ENCODE measurements around the gene TYW1.
A peak's percentile ranks its signal among the peaks of the same experiment; 100 is the strongest.

Gene TYW1

DNA sequence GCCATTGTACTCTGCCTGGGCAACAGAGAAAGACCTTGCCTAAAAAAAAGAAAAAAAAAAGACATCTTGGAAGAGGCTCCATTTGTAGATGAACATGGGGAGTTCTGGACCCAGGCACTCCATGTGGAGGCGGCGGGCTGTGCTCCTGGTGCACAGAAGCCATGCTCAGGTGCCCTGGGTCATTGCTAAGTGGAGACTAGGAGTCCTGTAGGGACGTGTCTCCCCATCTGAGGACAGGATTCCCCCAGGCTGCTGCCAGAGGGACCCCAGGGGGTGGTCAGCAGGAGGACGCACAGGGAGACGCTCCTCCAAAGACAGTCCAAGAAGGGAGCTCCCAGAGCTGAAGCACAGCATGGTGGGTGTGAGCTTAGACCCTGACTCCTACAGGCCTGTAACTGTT is 35.5 kb upstream of the TYW1 start:
- ATAC-seq, result no peak; the same call in 2 of the 3 replicates
- no peak for TF ChIP-seq TCF4 (CRISPR knock-in tag; IDR thresholded peaks at IDR 0.05; ENCODE audit: borderline replicate concordance)
- TF ChIP-seq GLIS3 (CRISPR knock-in tag; IDR thresholded peaks at IDR 0.05), result no peak
- TF ChIP-seq, protein P1, sequence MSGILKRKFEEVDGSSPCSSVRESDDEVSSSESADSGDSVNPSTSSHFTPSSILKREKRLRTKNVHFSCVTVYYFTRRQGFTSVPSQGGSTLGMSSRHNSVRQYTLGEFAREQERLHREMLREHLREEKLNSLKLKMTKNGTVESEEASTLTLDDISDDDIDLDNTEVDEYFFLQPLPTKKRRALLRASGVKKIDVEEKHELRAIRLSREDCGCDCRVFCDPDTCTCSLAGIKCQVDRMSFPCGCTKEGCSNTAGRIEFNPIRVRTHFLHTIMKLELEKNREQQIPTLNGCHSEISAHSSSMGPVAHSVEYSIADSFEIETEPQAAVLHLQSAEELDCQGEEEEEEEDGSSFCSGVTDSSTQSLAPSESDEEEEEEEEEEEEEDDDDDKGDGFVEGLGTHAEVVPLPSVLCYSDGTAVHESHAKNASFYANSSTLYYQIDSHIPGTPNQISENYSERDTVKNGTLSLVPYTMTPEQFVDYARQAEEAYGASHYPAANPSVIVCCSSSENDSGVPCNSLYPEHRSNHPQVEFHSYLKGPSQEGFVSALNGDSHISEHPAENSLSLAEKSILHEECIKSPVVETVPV (CRISPR knock-in tag; IDR thresholded peaks at IDR 0.05), result no peak
- TF ChIP-seq, protein P2, sequence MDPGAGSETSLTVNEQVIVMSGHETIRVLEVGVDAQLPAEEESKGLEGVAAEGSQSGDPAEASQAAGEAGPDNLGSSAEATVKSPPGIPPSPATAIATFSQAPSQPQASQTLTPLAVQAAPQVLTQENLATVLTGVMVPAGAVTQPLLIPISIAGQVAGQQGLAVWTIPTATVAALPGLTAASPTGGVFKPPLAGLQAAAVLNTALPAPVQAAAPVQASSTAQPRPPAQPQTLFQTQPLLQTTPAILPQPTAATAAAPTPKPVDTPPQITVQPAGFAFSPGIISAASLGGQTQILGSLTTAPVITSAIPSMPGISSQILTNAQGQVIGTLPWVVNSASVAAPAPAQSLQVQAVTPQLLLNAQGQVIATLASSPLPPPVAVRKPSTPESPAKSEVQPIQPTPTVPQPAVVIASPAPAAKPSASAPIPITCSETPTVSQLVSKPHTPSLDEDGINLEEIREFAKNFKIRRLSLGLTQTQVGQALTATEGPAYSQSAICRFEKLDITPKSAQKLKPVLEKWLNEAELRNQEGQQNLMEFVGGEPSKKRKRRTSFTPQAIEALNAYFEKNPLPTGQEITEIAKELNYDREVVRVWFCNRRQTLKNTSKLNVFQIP (CRISPR knock-in tag; IDR thresholded peaks at IDR 0.05; ENCODE audit: borderline replicate concordance, low read depth), result no peak
- TF ChIP-seq RARB (CRISPR knock-in tag; IDR thresholded peaks at IDR 0.05), result no peak
- no peak for TF ChIP-seq ZFP3 (CRISPR knock-in tag; IDR thresholded peaks at IDR 0.05)
- TF ChIP-seq, protein P3, sequence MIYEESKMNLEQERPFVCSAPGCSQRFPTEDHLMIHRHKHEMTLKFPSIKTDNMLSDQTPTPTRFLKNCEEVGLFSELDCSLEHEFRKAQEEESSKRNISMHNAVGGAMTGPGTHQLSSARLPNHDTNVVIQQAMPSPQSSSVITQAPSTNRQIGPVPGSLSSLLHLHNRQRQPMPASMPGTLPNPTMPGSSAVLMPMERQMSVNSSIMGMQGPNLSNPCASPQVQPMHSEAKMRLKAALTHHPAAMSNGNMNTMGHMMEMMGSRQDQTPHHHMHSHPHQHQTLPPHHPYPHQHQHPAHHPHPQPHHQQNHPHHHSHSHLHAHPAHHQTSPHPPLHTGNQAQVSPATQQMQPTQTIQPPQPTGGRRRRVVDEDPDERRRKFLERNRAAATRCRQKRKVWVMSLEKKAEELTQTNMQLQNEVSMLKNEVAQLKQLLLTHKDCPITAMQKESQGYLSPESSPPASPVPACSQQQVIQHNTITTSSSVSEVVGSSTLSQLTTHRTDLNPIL (CRISPR knock-in tag; IDR thresholded peaks at IDR 0.05; ENCODE audit: low read depth), result no peak
- TF ChIP-seq PPARA (CRISPR knock-in tag; IDR thresholded peaks at IDR 0.05; ENCODE audit: borderline replicate concordance), result no peak
- no peak for TF ChIP-seq ARNTL (CRISPR knock-in tag; IDR thresholded peaks at IDR 0.05; ENCODE audit: borderline replicate concordance, low read depth)
- no peak for TF ChIP-seq ZC3H10 (CRISPR knock-in tag; IDR thresholded peaks at IDR 0.05)
- no peak for TF ChIP-seq ZFP30 (CRISPR knock-in tag; IDR thresholded peaks at IDR 0.05)
- TF ChIP-seq CSDC2 (CRISPR knock-in tag; IDR thresholded peaks at IDR 0.05), result no peak
- TF ChIP-seq SNAI2 (CRISPR knock-in tag; IDR thresholded peaks at IDR 0.05), result no peak
- no peak for TF ChIP-seq ESRRG (CRISPR knock-in tag; IDR thresholded peaks at IDR 0.05)
- no peak for TF ChIP-seq ZNF565 (CRISPR knock-in tag; conservative IDR thresholded peaks at IDR 0.05; ENCODE audit: low read depth)
- no peak for TF ChIP-seq BACH2 (CRISPR knock-in tag; IDR thresholded peaks at IDR 0.05; ENCODE audit: borderline replicate concordance)
- TF ChIP-seq, protein P4, sequence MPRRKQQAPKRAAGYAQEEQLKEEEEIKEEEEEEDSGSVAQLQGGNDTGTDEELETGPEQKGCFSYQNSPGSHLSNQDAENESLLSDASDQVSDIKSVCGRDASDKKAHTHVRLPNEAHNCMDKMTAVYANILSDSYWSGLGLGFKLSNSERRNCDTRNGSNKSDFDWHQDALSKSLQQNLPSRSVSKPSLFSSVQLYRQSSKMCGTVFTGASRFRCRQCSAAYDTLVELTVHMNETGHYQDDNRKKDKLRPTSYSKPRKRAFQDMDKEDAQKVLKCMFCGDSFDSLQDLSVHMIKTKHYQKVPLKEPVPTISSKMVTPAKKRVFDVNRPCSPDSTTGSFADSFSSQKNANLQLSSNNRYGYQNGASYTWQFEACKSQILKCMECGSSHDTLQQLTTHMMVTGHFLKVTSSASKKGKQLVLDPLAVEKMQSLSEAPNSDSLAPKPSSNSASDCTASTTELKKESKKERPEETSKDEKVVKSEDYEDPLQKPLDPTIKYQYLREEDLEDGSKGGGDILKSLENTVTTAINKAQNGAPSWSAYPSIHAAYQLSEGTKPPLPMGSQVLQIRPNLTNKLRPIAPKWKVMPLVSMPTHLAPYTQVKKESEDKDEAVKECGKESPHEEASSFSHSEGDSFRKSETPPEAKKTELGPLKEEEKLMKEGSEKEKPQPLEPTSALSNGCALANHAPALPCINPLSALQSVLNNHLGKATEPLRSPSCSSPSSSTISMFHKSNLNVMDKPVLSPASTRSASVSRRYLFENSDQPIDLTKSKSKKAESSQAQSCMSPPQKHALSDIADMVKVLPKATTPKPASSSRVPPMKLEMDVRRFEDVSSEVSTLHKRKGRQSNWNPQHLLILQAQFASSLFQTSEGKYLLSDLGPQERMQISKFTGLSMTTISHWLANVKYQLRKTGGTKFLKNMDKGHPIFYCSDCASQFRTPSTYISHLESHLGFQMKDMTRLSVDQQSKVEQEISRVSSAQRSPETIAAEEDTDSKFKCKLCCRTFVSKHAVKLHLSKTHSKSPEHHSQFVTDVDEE (CRISPR knock-in tag; IDR thresholded peaks at IDR 0.05), result no peak
- no peak for TF ChIP-seq ZNF70 (CRISPR knock-in tag; IDR thresholded peaks at IDR 0.05)
- TF ChIP-seq, protein P5, sequence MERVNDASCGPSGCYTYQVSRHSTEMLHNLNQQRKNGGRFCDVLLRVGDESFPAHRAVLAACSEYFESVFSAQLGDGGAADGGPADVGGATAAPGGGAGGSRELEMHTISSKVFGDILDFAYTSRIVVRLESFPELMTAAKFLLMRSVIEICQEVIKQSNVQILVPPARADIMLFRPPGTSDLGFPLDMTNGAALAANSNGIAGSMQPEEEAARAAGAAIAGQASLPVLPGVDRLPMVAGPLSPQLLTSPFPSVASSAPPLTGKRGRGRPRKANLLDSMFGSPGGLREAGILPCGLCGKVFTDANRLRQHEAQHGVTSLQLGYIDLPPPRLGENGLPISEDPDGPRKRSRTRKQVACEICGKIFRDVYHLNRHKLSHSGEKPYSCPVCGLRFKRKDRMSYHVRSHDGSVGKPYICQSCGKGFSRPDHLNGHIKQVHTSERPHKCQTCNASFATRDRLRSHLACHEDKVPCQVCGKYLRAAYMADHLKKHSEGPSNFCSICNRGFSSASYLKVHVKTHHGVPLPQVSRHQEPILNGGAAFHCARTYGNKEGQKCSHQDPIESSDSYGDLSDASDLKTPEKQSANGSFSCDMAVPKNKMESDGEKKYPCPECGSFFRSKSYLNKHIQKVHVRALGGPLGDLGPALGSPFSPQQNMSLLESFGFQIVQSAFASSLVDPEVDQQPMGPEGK (CRISPR knock-in tag; IDR thresholded peaks at IDR 0.05; ENCODE audit: borderline replicate concordance), result no peak
- TF ChIP-seq TOX (CRISPR knock-in tag; IDR thresholded peaks at IDR 0.05; ENCODE audit: borderline replicate concordance), result no peak

DNA sequence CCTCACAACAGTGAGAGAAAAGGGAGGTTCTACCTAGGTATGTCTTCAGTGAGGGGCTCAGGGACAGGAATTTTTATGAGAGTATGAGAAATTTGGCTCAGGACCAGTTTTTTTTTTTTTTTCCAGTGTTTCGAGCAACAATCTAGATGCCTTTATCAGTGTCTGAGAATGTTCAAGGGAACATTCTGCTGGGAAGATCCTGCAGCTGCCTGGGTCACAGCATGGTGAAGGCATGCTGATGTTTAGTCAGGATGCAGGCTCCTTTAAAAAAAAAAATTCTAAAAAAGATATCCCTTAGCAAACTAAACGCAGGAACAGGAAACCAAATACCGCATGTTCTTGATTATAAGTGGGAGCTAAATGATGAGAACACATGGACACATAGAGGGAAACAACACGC is 32.2 kb upstream of the TYW1 start:
- TF ChIP-seq ZFP3 (CRISPR knock-in tag; IDR thresholded peaks at IDR 0.05) (no peak), ZNF8 (CRISPR knock-in tag; IDR thresholded peaks at IDR 0.05) (no peak), ZNF70 (CRISPR knock-in tag; IDR thresholded peaks at IDR 0.05) (no peak), ZFP30 (CRISPR knock-in tag; IDR thresholded peaks at IDR 0.05) (no peak), PPARA (CRISPR knock-in tag; IDR thresholded peaks at IDR 0.05; ENCODE audit: borderline replicate concordance) (no peak)
- TF ChIP-seq, protein P1 (CRISPR knock-in tag; IDR thresholded peaks at IDR 0.05), result no peak
- peak; percentile 21; the same call in 2 of the 3 replicates for ATAC-seq

Data from SK-N-SH treated with all-trans-retinoic acid at 6 μM for 48 hours (cell line).